ENCODE results near the gene THBD. TPM values are rescaled to one million over a fixed set of nuclear protein-coding genes. Genes with fewer than 3 reads are reported as not detected.

The THBD gene
- polyA plus RNA-seq, 3 donors: 7.4 to 194 (median 30.2) TPM

DNA sequence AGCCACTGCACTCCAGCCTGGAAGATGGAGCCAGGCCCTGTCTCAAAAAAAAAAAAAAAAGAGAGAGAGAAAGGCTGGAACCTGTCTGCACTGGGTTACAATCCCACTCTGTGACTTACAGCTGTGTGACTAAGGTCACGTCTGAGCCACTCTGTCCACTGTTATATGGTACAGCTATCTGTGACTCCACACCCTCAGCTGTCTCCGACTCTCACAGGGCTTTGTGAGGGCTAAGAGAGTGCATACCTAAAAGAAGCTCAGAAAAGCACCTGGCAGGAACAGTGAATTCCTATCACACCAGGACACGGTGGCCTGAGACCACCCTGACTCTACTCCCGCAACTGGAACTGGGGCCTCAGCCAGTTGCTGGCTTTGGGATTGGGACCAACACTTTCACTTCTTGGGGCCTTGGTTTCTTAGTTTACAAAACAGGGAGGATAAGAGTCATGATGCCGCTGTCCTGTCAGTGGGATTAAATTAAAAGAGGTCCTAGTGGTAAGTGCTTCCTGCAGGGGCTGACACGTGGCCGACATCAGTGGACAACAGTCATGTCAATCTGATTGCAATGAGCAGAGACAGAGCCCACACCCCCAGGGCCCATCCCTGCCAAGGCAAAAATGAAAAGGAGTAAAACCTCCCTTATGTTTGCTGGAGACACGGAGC is 42.4 kb upstream of the THBD start:
- Histone ChIP-seq H3K4me1 (ENCODE audit: control insufficient read depth in 1 of 2, insufficient read depth in 2 of 2, low read length in 2 of 2) (peaks cover 39 to 55% of the 10 kb centered on the region in 2 donors), H3K4me2 (replicated peaks; ENCODE audit: extremely low read depth, low read length, poor library complexity, severe bottlenecking) (no peak overlapping the region), H3K36me3 (replicated peaks in 1 of 2; ENCODE audit: control insufficient read depth in 1 of 2, insufficient read depth in 2 of 2, low read length in 2 of 2) (no peaks in the 10 kb centered on the region), H3K9ac (ENCODE audit: insufficient read depth, low read length, poor library complexity, severe bottlenecking) (no peak overlapping the region), H4K20me1 (ENCODE audit: insufficient read depth, low read length) (no peaks in the 10 kb centered on the region), H3K4me3 (replicated peaks in 1 of 3; ENCODE audit: low read depth in 2 of 3, low read length in 3 of 3) (no peak overlapping the region), H3K9me3 (replicated peaks in 1 of 2; ENCODE audit: control insufficient read depth in 1 of 2, insufficient read depth in 1 of 2, low read length in 2 of 2) (no peaks in the 10 kb centered on the region), H3K27me3 (ENCODE audit: control insufficient read depth in 2 of 2, insufficient read depth in 2 of 2, low read length in 2 of 2) (no peaks in the 10 kb centered on the region), H2AFZ (ENCODE audit: insufficient read depth, low read depth, low read length, poor library complexity, severe bottlenecking) (no peak overlapping the region), H3K79me2 (ENCODE audit: insufficient read depth, low read length) (no peaks in the 10 kb centered on the region), H3K27ac (ENCODE audit: low read depth in 1 of 2, low read length in 2 of 2) (no peak overlapping the region)
- Mint-ChIP-seq H3K4me1 (peaks cover 57% of the 10 kb centered on the region), H3K36me3 (no peaks in the 10 kb centered on the region), H3K4me3 (no peak overlapping the region), H3K27ac (peak overlapping the region in 1 of 7 donors; percentile 46), H3K27me3 (ENCODE audit: low read depth in 3 of 3) (peaks cover 1 to 6% (median 4%) of the 10 kb centered on the region in 3 donors), H3K9me3 (no peaks in the 10 kb centered on the region)
- TF ChIP-seq, protein P1, sequence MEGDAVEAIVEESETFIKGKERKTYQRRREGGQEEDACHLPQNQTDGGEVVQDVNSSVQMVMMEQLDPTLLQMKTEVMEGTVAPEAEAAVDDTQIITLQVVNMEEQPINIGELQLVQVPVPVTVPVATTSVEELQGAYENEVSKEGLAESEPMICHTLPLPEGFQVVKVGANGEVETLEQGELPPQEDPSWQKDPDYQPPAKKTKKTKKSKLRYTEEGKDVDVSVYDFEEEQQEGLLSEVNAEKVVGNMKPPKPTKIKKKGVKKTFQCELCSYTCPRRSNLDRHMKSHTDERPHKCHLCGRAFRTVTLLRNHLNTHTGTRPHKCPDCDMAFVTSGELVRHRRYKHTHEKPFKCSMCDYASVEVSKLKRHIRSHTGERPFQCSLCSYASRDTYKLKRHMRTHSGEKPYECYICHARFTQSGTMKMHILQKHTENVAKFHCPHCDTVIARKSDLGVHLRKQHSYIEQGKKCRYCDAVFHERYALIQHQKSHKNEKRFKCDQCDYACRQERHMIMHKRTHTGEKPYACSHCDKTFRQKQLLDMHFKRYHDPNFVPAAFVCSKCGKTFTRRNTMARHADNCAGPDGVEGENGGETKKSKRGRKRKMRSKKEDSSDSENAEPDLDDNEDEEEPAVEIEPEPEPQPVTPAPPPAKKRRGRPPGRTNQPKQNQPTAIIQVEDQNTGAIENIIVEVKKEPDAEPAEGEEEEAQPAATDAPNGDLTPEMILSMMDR (IDR thresholded peaks at IDR 0.05): no peak
- WGBS (ENCODE audit: insufficient coverage): 94% methylated on average over 5 of the region's 8 CpGs
- no peak for DNase-seq
- intact Hi-C loops (cut with micrococcal nuclease): no loop called here

DNA sequence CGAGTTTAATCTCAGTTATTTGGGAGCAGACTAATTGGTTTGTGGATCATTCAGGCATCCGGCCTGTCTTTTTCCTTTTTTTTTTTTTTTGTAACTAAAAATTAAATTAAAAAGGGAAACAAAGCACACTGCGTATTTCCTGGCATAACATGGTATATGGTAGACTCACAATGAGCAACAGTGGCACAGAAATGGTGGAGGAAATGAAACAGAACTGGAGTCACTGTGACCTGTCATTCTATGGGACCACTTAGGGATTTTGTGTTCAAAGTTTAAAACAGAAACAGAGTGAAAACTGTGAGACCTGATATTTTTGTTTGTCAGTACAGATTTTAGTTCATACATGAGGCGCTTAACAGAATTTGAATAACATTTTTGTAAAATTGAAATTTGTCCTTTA is 41.4 kb upstream of the THBD start:
- Mint-ChIP-seq H3K27ac (no peak overlapping the region), H3K9me3 (no peaks in the 10 kb centered on the region), H3K4me1 (peaks cover 55% of the 10 kb centered on the region), H3K36me3 (no peaks in the 10 kb centered on the region), H3K27me3 (ENCODE audit: low read depth in 3 of 3) (peaks cover 1 to 4% (median 4%) of the 10 kb centered on the region in 3 donors), H3K4me3 (no peak overlapping the region)
- no peak for DNase-seq
- Histone ChIP-seq H3K27ac (ENCODE audit: low read depth in 1 of 2, low read length in 2 of 2) (no peak overlapping the region), H3K27me3 (ENCODE audit: control insufficient read depth in 2 of 2, insufficient read depth in 2 of 2, low read length in 2 of 2) (no peaks in the 10 kb centered on the region), H3K4me1 (ENCODE audit: control insufficient read depth in 1 of 2, insufficient read depth in 2 of 2, low read length in 2 of 2) (peaks cover 43 to 59% of the 10 kb centered on the region in 2 donors), H3K9me3 (replicated peaks in 1 of 2; ENCODE audit: control insufficient read depth in 1 of 2, insufficient read depth in 1 of 2, low read length in 2 of 2) (no peaks in the 10 kb centered on the region), H3K4me2 (replicated peaks; ENCODE audit: extremely low read depth, low read length, poor library complexity, severe bottlenecking) (no peak overlapping the region), H3K9ac (ENCODE audit: insufficient read depth, low read length, poor library complexity, severe bottlenecking) (no peak overlapping the region), H3K79me2 (ENCODE audit: insufficient read depth, low read length) (peaks cover 9% of the 10 kb centered on the region), H3K4me3 (replicated peaks in 1 of 3; ENCODE audit: low read depth in 2 of 3, low read length in 3 of 3) (no peak overlapping the region), H2AFZ (ENCODE audit: insufficient read depth, low read depth, low read length, poor library complexity, severe bottlenecking) (no peak overlapping the region), H4K20me1 (ENCODE audit: insufficient read depth, low read length) (no peaks in the 10 kb centered on the region), H3K36me3 (replicated peaks in 1 of 2; ENCODE audit: control insufficient read depth in 1 of 2, insufficient read depth in 2 of 2, low read length in 2 of 2) (no peaks in the 10 kb centered on the region)
- intact Hi-C loops (cut with micrococcal nuclease): no loop called here
- TF ChIP-seq, protein P1 (IDR thresholded peaks at IDR 0.05): no peak
- no CpG with 5 or more reads among the region's 4 CpGs for WGBS (ENCODE audit: insufficient coverage)

All from CD14-positive monocyte (primary cell).